Progenitor cell of endocrine pancreas (in vitro differentiated cells): ENCODE results near the gene CLDN1. TPM values are rescaled to one million over a fixed set of nuclear protein-coding genes. Genes with fewer than 3 reads are reported as not detected.

Source experiments
- DNase-seq: peaks from one replicate; pipeline ENCODE4 v3.0.0; 2021; ENCODE audit warnings: low spot score; ENCODE audit not compliant: unreplicated experiment
- H3K27ac Mint-ChIP-seq: 2 replicates; pipeline ENCODE4 v1.8.0; 2021; ENCODE audit warnings: mild to moderate bottlenecking, moderate library complexity, mixed read lengths
- H3K27me3 Mint-ChIP-seq: 2 replicates; pipeline ENCODE4 v1.8.0; 2021; ENCODE audit warnings: mixed read lengths
- H3K36me3 Mint-ChIP-seq: 2 replicates; pipeline ENCODE4 v1.8.0; 2022; ENCODE audit warnings: mixed read lengths; ENCODE audit not compliant: insufficient read depth
- H3K4me1 Mint-ChIP-seq: 2 replicates; pipeline ENCODE4 v1.8.0; 2021; ENCODE audit warnings: low read depth, mixed read lengths
- H3K4me3 Mint-ChIP-seq: 2 replicates; pipeline ENCODE4 v1.8.0; 2021; ENCODE audit warnings: low read depth, mild to moderate bottlenecking, moderate library complexity, mixed read lengths
- H3K9me3 Mint-ChIP-seq: 2 replicates; pipeline ENCODE4 v1.8.0; 2021; ENCODE audit warnings: low read depth, mixed read lengths
- total RNA-seq: library from RNA; stranded (reverse); gene quantifications from 2 replicates; pipeline ENCODE4 v1.2.1, GENCODE V29; 2021
- TF ChIP-seq, protein P1 (sequence below): fragments of 200-600 bp; sonication (generic); IDR thresholded peaks from one replicate; pipeline ENCODE4 v1.5.0; 2021; ENCODE audit warnings: antibody characterized with exemption, mild to moderate bottlenecking; ENCODE audit not compliant: unreplicated experiment

CLDN1 gene
- total RNA-seq, 1 donor from 2014 or later, result 38.0 TPM

- Mint-ChIP-seq H3K4me1 (peaks cover 6% of the 10 kb centered on the region), H3K36me3 (peaks cover 11% of the 10 kb centered on the region)
- TF ChIP-seq, protein P1, sequence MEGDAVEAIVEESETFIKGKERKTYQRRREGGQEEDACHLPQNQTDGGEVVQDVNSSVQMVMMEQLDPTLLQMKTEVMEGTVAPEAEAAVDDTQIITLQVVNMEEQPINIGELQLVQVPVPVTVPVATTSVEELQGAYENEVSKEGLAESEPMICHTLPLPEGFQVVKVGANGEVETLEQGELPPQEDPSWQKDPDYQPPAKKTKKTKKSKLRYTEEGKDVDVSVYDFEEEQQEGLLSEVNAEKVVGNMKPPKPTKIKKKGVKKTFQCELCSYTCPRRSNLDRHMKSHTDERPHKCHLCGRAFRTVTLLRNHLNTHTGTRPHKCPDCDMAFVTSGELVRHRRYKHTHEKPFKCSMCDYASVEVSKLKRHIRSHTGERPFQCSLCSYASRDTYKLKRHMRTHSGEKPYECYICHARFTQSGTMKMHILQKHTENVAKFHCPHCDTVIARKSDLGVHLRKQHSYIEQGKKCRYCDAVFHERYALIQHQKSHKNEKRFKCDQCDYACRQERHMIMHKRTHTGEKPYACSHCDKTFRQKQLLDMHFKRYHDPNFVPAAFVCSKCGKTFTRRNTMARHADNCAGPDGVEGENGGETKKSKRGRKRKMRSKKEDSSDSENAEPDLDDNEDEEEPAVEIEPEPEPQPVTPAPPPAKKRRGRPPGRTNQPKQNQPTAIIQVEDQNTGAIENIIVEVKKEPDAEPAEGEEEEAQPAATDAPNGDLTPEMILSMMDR, result no peak
Measured at GRCh38 chr3:190289989-190290388, 32.3 kb downstream of the CLDN1 start.

GRCh38 chr3:190288836-190289235, 33.4 kb downstream of the CLDN1 start:
- Mint-ChIP-seq H3K36me3 (peaks cover 12% of the 10 kb centered on the region), H3K4me3 (no peak overlapping the region), H3K27ac (no peak overlapping the region), H3K27me3 (no peaks in the 10 kb centered on the region), H3K4me1 (peaks cover 6% of the 10 kb centered on the region), H3K9me3 (peaks cover 33% of the 10 kb centered on the region)
- TF ChIP-seq, protein P1, result no peak
- DNase-seq, result no peak

More at GRCh38 chr3:190289989-190290388, 32.3 kb downstream of the CLDN1 start:
- Mint-ChIP-seq H3K9me3 (peaks cover 33% of the 10 kb centered on the region), H3K27me3 (no peaks in the 10 kb centered on the region), H3K27ac (no peak overlapping the region), H3K4me3 (no peak overlapping the region)
- DNase-seq, result no peak

DNA sequence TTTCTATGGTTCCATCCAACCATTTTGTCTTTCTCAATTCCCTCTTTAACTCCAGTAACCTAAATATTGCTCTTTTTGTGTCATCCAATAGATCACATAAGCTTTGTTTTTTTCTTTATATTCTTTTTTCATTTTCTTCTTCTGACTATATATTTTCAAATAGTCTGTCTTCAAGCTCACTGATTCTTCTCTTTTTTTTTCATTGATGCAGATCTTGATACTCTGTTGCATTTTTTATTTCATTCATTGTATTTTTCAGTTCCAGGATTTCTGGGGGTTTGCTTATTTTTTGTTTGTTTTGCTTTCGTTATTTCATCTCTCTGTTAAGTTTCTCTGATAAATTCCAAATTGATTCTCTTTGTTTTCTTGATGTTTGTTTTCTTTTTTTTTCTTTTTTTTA, 36.2 kb downstream of the CLDN1 start:
- peaks cover 2% of the 10 kb centered on the region for H3K4me1 Mint-ChIP-seq
- H3K36me3 Mint-ChIP-seq, result peaks cover 5% of the 10 kb centered on the region
- no peak overlapping the region for H3K27ac Mint-ChIP-seq
- H3K27me3 Mint-ChIP-seq, result no peaks in the 10 kb centered on the region
- DNase-seq, result no peak
- peaks cover 22% of the 10 kb centered on the region for H3K9me3 Mint-ChIP-seq
- TF ChIP-seq, protein P1, result no peak
- no peak overlapping the region for H3K4me3 Mint-ChIP-seq

- Mint-ChIP-seq H3K27me3 (no peaks in the 10 kb centered on the region), H3K36me3 (peaks cover 1% of the 10 kb centered on the region), H3K4me3 (no peak overlapping the region), H3K4me1 (peaks cover 2% of the 10 kb centered on the region), H3K9me3 (peaks cover 14% of the 10 kb centered on the region), H3K27ac (no peak overlapping the region)
- TF ChIP-seq, protein P1, result no peak
- no peak for DNase-seq
Measured at GRCh38 chr3:190281308-190282051, 40.8 kb downstream of the CLDN1 start.

- Mint-ChIP-seq H3K4me1 (peaks cover 2% of the 10 kb centered on the region), H3K36me3 (peaks cover 1% of the 10 kb centered on the region), H3K9me3 (peaks cover 4% of the 10 kb centered on the region), H3K27me3 (peaks cover 4% of the 10 kb centered on the region), H3K4me3 (no peak overlapping the region), H3K27ac (no peak overlapping the region)
- no peak for DNase-seq
- TF ChIP-seq, protein P1, result no peak
Measured at GRCh38 chr3:190279690-190280089, 42.6 kb downstream of the CLDN1 start.
